NCI-H146 (cell line): Measurements from ENCODE around the gene RAB31.
"Not testable (repeated sequence)": the region's sequence is repeated elsewhere in the genome, so short reads cannot be mapped to it uniquely, and the experiment has no call there.

Experiments used
- DNase-seq: peaks from one replicate; lab custom pipeline; 2025; lab: John Stamatoyannopoulos, UW

The RAB31 gene

GRCh38 chr18:9890196-9890595, 182.1 kb downstream of the RAB31 start:
- DNase-seq, result no peak

- no peak for DNase-seq
Measured at GRCh38 chr18:9890957-9891356, 182.9 kb downstream of the RAB31 start.

GRCh38 chr18:9891515-9891914, 183.4 kb downstream of the RAB31 start:
- DNase-seq, result not testable (repeated sequence)

- no peak for DNase-seq
Measured at GRCh38 chr18:9894454-9895068, 186.5 kb downstream of the RAB31 start.

GRCh38 chr18:9897129-9897528, 189.0 kb downstream of the RAB31 start:
- DNase-seq, result no peak

- DNase-seq, result not testable (repeated sequence)
Measured at GRCh38 chr18:9897787-9898291, 189.7 kb downstream of the RAB31 start.

GRCh38 chr18:9898792-9899549, 190.9 kb downstream of the RAB31 start:
- DNase-seq, result no peak

GRCh38 chr18:9899550-9899930, 191.4 kb downstream of the RAB31 start:
- DNase-seq, result not testable (repeated sequence)

GRCh38 chr18:9900699-9901098, 192.6 kb downstream of the RAB31 start:
- DNase-seq, result no peak

GRCh38 chr18:9901377-9901776, 193.3 kb downstream of the RAB31 start:
- no peak for DNase-seq

GRCh38 chr18:9902264-9902663, 194.2 kb downstream of the RAB31 start:
- not testable (repeated sequence) for DNase-seq

GRCh38 chr18:9902832-9903231, 194.7 kb downstream of the RAB31 start:
- DNase-seq, result no peak

GRCh38 chr18:9905401-9905922, 197.4 kb downstream of the RAB31 start:
- DNase-seq, result no peak

- DNase-seq, result no peak
Measured at GRCh38 chr18:9906481-9906880, 198.4 kb downstream of the RAB31 start.

GRCh38 chr18:9907867-9908266, 199.8 kb downstream of the RAB31 start:
- DNase-seq, result no peak

GRCh38 chr18:9910071-9910470, 202.0 kb downstream of the RAB31 start:
- DNase-seq, result no peak

GRCh38 chr18:9910661-9911060, 202.6 kb downstream of the RAB31 start:
- DNase-seq, result no peak

GRCh38 chr18:9911226-9911625, 203.1 kb downstream of the RAB31 start:
- no peak for DNase-seq
